Gastroesophageal sphincter (tissue), 3 donors: Measurements from ENCODE around the gene ANKH.

Experiments used
- EP300 ChIP-seq: sonication (generic); formaldehyde crosslinking; IDR thresholded peaks from one replicate; pipeline ENCODE4 v1.6.1; 2017; ENCODE audit warnings: antibody characterized with exemption, mild to moderate bottlenecking
- POLR2A ChIP-seq, 2 donors: fragments of 450-650 bp; IDR thresholded peaks; one replicate each; pipeline ENCODE4 v1.6.1; 2017; ENCODE audit warnings: antibody characterized with exemption in 2 of 2, mild to moderate bottlenecking in 2 of 2, moderate library complexity in 1 of 2
- TF ChIP-seq, protein P1 (sequence below), 4 experiments: fragments of 200-600 bp in 2 of 4; fragments of 450-650 bp in 2 of 4; sonication (generic) in 1 of 4; IDR thresholded peaks; one replicate each; pipeline ENCODE4 v1.5.1; 2017 to 2019; ENCODE audit warnings: antibody characterized with exemption in 4 of 4, mild to moderate bottlenecking in 2 of 4, moderate library complexity in 2 of 4

DNA sequence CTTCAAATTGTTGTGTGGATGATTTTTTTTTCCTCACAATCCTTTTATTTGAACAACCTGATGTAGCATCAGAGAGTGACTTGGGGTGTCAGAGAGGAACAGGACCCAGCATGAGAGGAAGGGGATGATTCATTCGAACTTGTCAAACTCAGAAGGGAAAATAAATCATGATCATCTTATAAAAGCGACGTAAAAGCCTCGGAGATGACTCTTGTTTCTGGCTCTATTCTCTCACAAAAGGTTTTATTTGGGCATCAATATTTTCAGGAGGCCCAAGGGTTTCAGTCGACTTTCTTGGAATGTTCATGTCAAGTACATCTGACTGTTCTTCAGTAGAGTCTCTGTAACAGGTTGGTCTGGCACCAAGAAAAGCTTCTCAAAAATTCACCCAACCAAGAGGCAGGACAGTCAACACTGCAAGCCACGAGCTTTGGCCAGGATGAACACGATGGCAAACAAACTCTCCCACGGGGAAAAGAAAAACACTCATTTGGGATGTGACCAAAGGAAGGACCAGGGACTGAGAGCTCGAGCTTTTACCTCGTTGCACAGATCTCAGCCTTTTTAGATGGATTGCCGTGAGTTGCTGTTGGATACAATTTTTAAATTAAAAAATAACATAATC is 55.1 kb downstream of the ANKH start:
- TF ChIP-seq POLR2A (IDR thresholded peaks at IDR 0.05) (no peak), EP300 (no peak)
- TF ChIP-seq, protein P1, sequence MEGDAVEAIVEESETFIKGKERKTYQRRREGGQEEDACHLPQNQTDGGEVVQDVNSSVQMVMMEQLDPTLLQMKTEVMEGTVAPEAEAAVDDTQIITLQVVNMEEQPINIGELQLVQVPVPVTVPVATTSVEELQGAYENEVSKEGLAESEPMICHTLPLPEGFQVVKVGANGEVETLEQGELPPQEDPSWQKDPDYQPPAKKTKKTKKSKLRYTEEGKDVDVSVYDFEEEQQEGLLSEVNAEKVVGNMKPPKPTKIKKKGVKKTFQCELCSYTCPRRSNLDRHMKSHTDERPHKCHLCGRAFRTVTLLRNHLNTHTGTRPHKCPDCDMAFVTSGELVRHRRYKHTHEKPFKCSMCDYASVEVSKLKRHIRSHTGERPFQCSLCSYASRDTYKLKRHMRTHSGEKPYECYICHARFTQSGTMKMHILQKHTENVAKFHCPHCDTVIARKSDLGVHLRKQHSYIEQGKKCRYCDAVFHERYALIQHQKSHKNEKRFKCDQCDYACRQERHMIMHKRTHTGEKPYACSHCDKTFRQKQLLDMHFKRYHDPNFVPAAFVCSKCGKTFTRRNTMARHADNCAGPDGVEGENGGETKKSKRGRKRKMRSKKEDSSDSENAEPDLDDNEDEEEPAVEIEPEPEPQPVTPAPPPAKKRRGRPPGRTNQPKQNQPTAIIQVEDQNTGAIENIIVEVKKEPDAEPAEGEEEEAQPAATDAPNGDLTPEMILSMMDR (IDR thresholded peaks at IDR 0.05), result no peak
